NB4 (cell line): ENCODE data around the gene MAP3K13.

ENCODE experiments used
- CTCF ChIP-seq: IDR thresholded peaks from one replicate; pipeline ENCODE4 v1.5.1; 2012; ENCODE audit warnings: low read depth, low read length
- MYC ChIP-seq: IDR thresholded peaks from 2 replicates; pipeline ENCODE4 v1.6.1; 2011; ENCODE audit warnings: low read depth, low read length
- POLR2A ChIP-seq: IDR thresholded peaks from 2 replicates; pipeline ENCODE4 v1.6.1; 2011; ENCODE audit warnings: mild to moderate bottlenecking; ENCODE audit not compliant: insufficient read length; ENCODE audit errors: extremely low read depth

DNA sequence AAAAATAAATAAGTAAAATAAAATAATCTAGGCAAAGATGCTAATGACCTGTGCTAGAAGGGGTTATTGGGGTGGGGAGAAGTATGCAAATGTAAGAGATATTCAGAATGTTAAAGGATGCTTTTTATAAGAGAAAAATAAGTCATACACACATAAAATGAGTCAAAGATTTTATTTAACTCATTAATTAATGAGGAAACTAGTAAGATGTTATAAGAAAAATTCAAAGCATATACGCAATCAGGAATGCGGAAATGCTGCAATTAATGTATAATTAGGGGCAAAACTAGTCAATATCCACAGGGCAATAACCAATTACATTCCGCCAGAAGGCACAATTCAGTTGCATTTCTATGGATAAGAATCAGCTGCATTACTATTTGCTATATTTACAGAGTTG, 30.1 kb downstream of the MAP3K13 start:
- TF ChIP-seq CTCF (no peak), POLR2A (no peak), MYC (no peak)
